PC-3 (cell line): ENCODE results near the gene FOXP1. TPM values are rescaled to one million over a fixed set of nuclear protein-coding genes. Genes with fewer than 3 reads are reported as not detected.
A peak's percentile ranks its signal among the peaks of the same experiment; 100 is the strongest.

Experiments
- ATAC-seq: fragments of 200-7000 bp; cut with Tn5 transposase; 2 replicates; pipeline ENCODE4 v1.9.1; 2020; ENCODE audit warnings: mild to moderate bottlenecking, moderate library complexity
- BruUV-seq: library from RNA; stranded (reverse); fragments of 400-500 nt; replicated peaks from 2 replicates; lab custom pipeline; 2021; lab: Mats Ljungman, UMichigan
- CTCF ChIA-PET: fragments of 300-600 bp; sonication (Branson Sonifier 250); formaldehyde crosslinking; loops from one replicate; lab custom pipeline; 2022; ENCODE audit warnings: antibody characterized with exemption; lab: Charles Lee
- POLR2A ChIA-PET: fragments of 300-600 bp; sonication (Branson Sonifier 250); formaldehyde crosslinking; loops from one replicate; lab custom pipeline; 2022; ENCODE audit warnings: antibody characterized with exemption; ENCODE audit not compliant: unreplicated experiment; lab: Charles Lee
- DNase-seq: peaks from one replicate; pipeline ENCODE4 v3.0.0-alpha.2; 2015
- H2AFZ ChIP-seq: fragments of 300-600 bp; sonication (generic); 2 replicates; pipeline ENCODE4 v1.6.0; 2016; ENCODE audit warnings: antibody characterized with exemption, low read length
- H3F3A ChIP-seq: fragments of 300-600 bp; sonication (generic); one replicate; pipeline ENCODE4 v1.6.0; 2017; ENCODE audit warnings: antibody characterized with exemption, low read length, control low read depth, mild to moderate bottlenecking; ENCODE audit not compliant: unreplicated experiment
- H3K27ac ChIP-seq: fragments of 300-600 bp; sonication (generic); 2 replicates; pipeline ENCODE4 v1.5.1; 2016; ENCODE audit warnings: mild to moderate bottlenecking, low read length
- H3K27me3 ChIP-seq: fragments of 300-600 bp; sonication (generic); 2 replicates; pipeline ENCODE4 v1.6.1; 2016; ENCODE audit warnings: low read length, mixed read lengths
- H3K36me3 ChIP-seq: fragments of 300-600 bp; sonication (generic); 2 replicates; pipeline ENCODE4 v1.6.1; 2016; ENCODE audit warnings: low read depth, mixed run types, low read length, mixed read lengths
- H3K4me1 ChIP-seq: fragments of 300-600 bp; sonication (generic); 2 replicates; pipeline ENCODE4 v1.5.1; 2016; ENCODE audit warnings: low read length; ENCODE audit not compliant: insufficient read depth
- H3K4me2 ChIP-seq: fragments of 300-600 bp; sonication (generic); 2 replicates; pipeline ENCODE4 v1.6.0; 2016; ENCODE audit warnings: low read length
- H3K4me3 ChIP-seq: fragments of 300-600 bp; sonication (generic); 2 replicates; pipeline ENCODE4 v1.5.1; 2016; ENCODE audit warnings: mild to moderate bottlenecking, low read length, mixed read lengths
- H3K79me2 ChIP-seq: fragments of 300-600 bp; sonication (generic); 2 replicates; pipeline ENCODE4 v1.6.1; 2017; ENCODE audit warnings: low read length, mixed read lengths
- H3K9ac ChIP-seq: fragments of 300-600 bp; sonication (generic); 2 replicates; pipeline ENCODE4 v1.6.0; 2016; ENCODE audit warnings: mild to moderate bottlenecking, low read length
- H3K9me2 ChIP-seq: fragments of 300-600 bp; sonication (generic); replicated peaks from 2 replicates; pipeline ENCODE4 v1.6.1; 2016; ENCODE audit warnings: mixed run types, low read length, mixed read lengths
- H3K9me3 ChIP-seq: fragments of 300-600 bp; sonication (generic); 2 replicates; pipeline ENCODE4 v1.6.1; 2016; ENCODE audit warnings: low read length, mixed read lengths
- H4K20me1 ChIP-seq: fragments of 300-600 bp; sonication (generic); 2 replicates; pipeline ENCODE4 v1.6.1; 2016; ENCODE audit warnings: low read length, mixed read lengths
- CTCF ChIP-seq: fragments of 300-600 bp; sonication (generic); conservative IDR thresholded peaks from 2 replicates; pipeline ENCODE4 v1.5.1; 2017; ENCODE audit warnings: antibody characterized with exemption, low read depth, mild to moderate bottlenecking, low read length
- EZH2 ChIP-seq: fragments of 300-600 bp; sonication (generic); IDR thresholded peaks from one replicate; pipeline ENCODE4 v1.6.1; 2017; ENCODE audit warnings: antibody characterized with exemption, mild to moderate bottlenecking, low read length; ENCODE audit not compliant: unreplicated experiment
- EZH2phosphoT487 ChIP-seq: fragments of 300-600 bp; sonication (generic); IDR thresholded peaks from 2 replicates; pipeline ENCODE4 v1.6.1; 2018; ENCODE audit warnings: mild to moderate bottlenecking, antibody characterized with exemption, low read length, borderline replicate concordance
- intact Hi-C: fragments of 100-400 bp; cut with micrococcal nuclease; formaldehyde crosslinking; loops from 2 replicates; pipeline ENCODE4 v1.9.0; 2023
- total RNA-seq: library from RNA; depleted of rRNA; stranded (reverse); fragments of >200 nt; gene quantifications from 2 replicates; pipeline ENCODE4 v1.2.3, GENCODE V29; 2014

The FOXP1 gene
- total RNA-seq, 1 experiment from 2014 or later = 35.3 TPM

GRCh38 chr3:70951316-70951715 is 632.2 kb downstream of the FOXP1 start:
- Histone ChIP-seq H3K4me1 (no peaks in the 10 kb centered on the region), H3K79me2 (no peaks in the 10 kb centered on the region), H3K4me3 (no peak overlapping the region), H3K9ac (no peak overlapping the region), H2AFZ (no peak overlapping the region), H3K9me2 (no peaks in the 10 kb centered on the region), H3K27me3 (no peaks in the 10 kb centered on the region), H3K36me3 (no peaks in the 10 kb centered on the region), H3K27ac (no peak overlapping the region), H3K4me2 (no peak overlapping the region), H4K20me1 (no peaks in the 10 kb centered on the region), H3K9me3 (no peaks in the 10 kb centered on the region), H3F3A (no peaks in the 10 kb centered on the region)
- no peak for ATAC-seq
- TF ChIP-seq EZH2 (no peak), CTCF (no peak), EZH2phosphoT487 (no peak)
- ChIA-PET CTCF (no interaction called here), POLR2A (no interaction called here)
- no peak for DNase-seq
- no TSS peak for BruUV-seq
- intact Hi-C loops = loop anchor here (5.0 kb wide), 1 partner anchor 234 kb away; no protein-coding TSS in a partner anchor

GRCh38 chr3:70947579-70947978 is 635.9 kb downstream of the FOXP1 start:
- ATAC-seq (no peak), DNase-seq (no peak)
- Histone ChIP-seq H3K27ac (no peak overlapping the region), H3K4me1 (no peaks in the 10 kb centered on the region), H3K9me2 (no peaks in the 10 kb centered on the region), H4K20me1 (no peaks in the 10 kb centered on the region), H3K79me2 (no peaks in the 10 kb centered on the region), H2AFZ (no peak overlapping the region), H3K36me3 (no peaks in the 10 kb centered on the region), H3K27me3 (no peaks in the 10 kb centered on the region), H3K9me3 (no peaks in the 10 kb centered on the region), H3F3A (no peaks in the 10 kb centered on the region), H3K9ac (no peak overlapping the region), H3K4me3 (no peak overlapping the region), H3K4me2 (no peak overlapping the region)
- ChIA-PET CTCF (interaction anchor here (0.6 kb wide), 1 partner anchor 193 kb away, joined by 3 read pairs; no protein-coding TSS in a partner anchor), POLR2A (no interaction called here)
- no TSS peak for BruUV-seq
- TF ChIP-seq EZH2 (no peak), CTCF (no peak), EZH2phosphoT487 (no peak)
- intact Hi-C loops = no loop called here

GRCh38 chr3:70943886-70944285 is 639.6 kb downstream of the FOXP1 start:
- BruUV-seq = no TSS peak
- Histone ChIP-seq H3K27ac (no peak overlapping the region), H2AFZ (no peak overlapping the region), H3K27me3 (no peaks in the 10 kb centered on the region), H3K9me3 (no peaks in the 10 kb centered on the region), H3F3A (no peaks in the 10 kb centered on the region), H3K4me3 (no peak overlapping the region), H3K79me2 (no peaks in the 10 kb centered on the region), H3K36me3 (no peaks in the 10 kb centered on the region), H3K4me1 (no peaks in the 10 kb centered on the region), H3K9ac (no peak overlapping the region), H3K9me2 (no peaks in the 10 kb centered on the region), H3K4me2 (no peak overlapping the region), H4K20me1 (no peaks in the 10 kb centered on the region)
- intact Hi-C loops = no loop called here
- ChIA-PET POLR2A (no interaction called here), CTCF (no interaction called here)
- TF ChIP-seq CTCF = no peak
- no peak for TF ChIP-seq EZH2phosphoT487
- ATAC-seq = no peak
- peak; percentile 6 for DNase-seq
